GM12878 (cell line): ENCODE data around the gene TREH. TPM values are rescaled to one million over a fixed set of nuclear protein-coding genes. Genes with fewer than 3 reads are reported as not detected.
A peak's percentile ranks its signal among the peaks of the same experiment; 100 is the strongest.

ENCODE experiments used
- ATAC-seq: fragments of 200-7000 bp; cut with Tn5 transposase; 3 replicates; pipeline ENCODE4 v1.9.1; 2020; ENCODE audit warnings: mild to moderate bottlenecking, moderate library complexity
- BruUV-seq: library from RNA; stranded (reverse); fragments of 400-500 nt; replicated peaks from 2 replicates; lab custom pipeline; 2021; lab: Mats Ljungman, UMichigan
- CTCF ChIA-PET: fragments of 300-600 bp; sonication (Branson Sonifier 250); formaldehyde crosslinking; extraction: SDS; loops from one replicate; lab custom pipeline; 2021; ENCODE audit warnings: inconsistent platforms; lab: Yijun Ruan, JAX
- POLR2A ChIA-PET: fragments of 350-600 bp; formaldehyde crosslinking; extraction: SDS; loops from one replicate; lab custom pipeline; 2021; ENCODE audit warnings: inconsistent platforms; lab: Charles Lee
- RAD21 ChIA-PET: fragments of 300-600 bp; sonication (Branson Sonifier 250); formaldehyde crosslinking; loops from one replicate; lab custom pipeline; 2023; ENCODE audit warnings: antibody characterized with exemption; ENCODE audit not compliant: unreplicated experiment; lab: Charles Lee
- SMC1A ChIA-PET: fragments of 300-600 bp; sonication (Branson Sonifier 250); formaldehyde crosslinking; loops from one replicate; lab custom pipeline; 2023; ENCODE audit not compliant: unreplicated experiment, uncharacterized antibody; lab: Charles Lee
- DNase-seq: peaks from one replicate; pipeline ENCODE4 v3.0.0-alpha.2; 2011; ENCODE audit warnings: low read depth, low spot score
- FAIRE-seq: peaks from 3 replicates; lab custom pipeline; 2011; peaks lifted over from hg19 to GRCh38; lab: Jason Lieb, UNC
- H2AFZ ChIP-seq: 2 replicates; pipeline ENCODE4 v1.6.0; 2011; ENCODE audit warnings: low read depth, low read length, control low read depth; ENCODE audit not compliant: control insufficient read depth
- H3K27ac ChIP-seq: 2 replicates; pipeline ENCODE4 v1.5.1; 2011; ENCODE audit warnings: control low read depth; ENCODE audit not compliant: control insufficient read depth, insufficient read depth
- H3K27me3 ChIP-seq, 2 experiments: replicated peaks in 1 of 2; 2 replicates each; pipeline versions ENCODE4 v1.6.0 to v1.6.1; 2011; ENCODE audit warnings: low read length in 1 of 2; ENCODE audit not compliant: control insufficient read depth in 2 of 2, insufficient read depth in 2 of 2
- H3K36me3 ChIP-seq, 2 experiments: 2 replicates each; pipeline ENCODE4 v1.5.1; 2011; ENCODE audit warnings: low read length in 1 of 2; ENCODE audit not compliant: control insufficient read depth in 2 of 2, insufficient read depth in 2 of 2
- H3K4me1 ChIP-seq: 2 replicates; pipeline ENCODE4 v1.6.1; 2011; ENCODE audit warnings: mild to moderate bottlenecking, low read length, moderate library complexity, mixed read lengths; ENCODE audit not compliant: control insufficient read depth, insufficient read depth
- H3K4me2 ChIP-seq: 2 replicates; pipeline ENCODE4 v1.6.0; 2011; ENCODE audit warnings: control low read depth; ENCODE audit not compliant: control insufficient read depth, insufficient read depth
- H3K4me3 ChIP-seq: fragments of 200-600 bp; sonication (generic); 2 replicates; pipeline ENCODE4 v1.5.1; 2016
- H3K79me2 ChIP-seq: 2 replicates; pipeline ENCODE4 v1.6.0; 2011; ENCODE audit warnings: low read length; ENCODE audit not compliant: control insufficient read depth, insufficient read depth
- H3K9ac ChIP-seq: 2 replicates; pipeline ENCODE4 v1.8.0; 2011; ENCODE audit warnings: low read length, control low read depth, mixed read lengths; ENCODE audit not compliant: control insufficient read depth, insufficient read depth
- H3K9me3 ChIP-seq: replicated peaks from 3 replicates; pipeline ENCODE4 v1.5.1; 2011; ENCODE audit warnings: mild to moderate bottlenecking, low read length; ENCODE audit not compliant: control insufficient read depth, insufficient read depth
- H4K20me1 ChIP-seq: 2 replicates; pipeline ENCODE4 v1.6.0; 2011; ENCODE audit not compliant: control insufficient read depth, insufficient read depth
- BCL3 ChIP-seq: IDR thresholded peaks from 2 replicates; pipeline ENCODE4 v1.6.1; 2011; ENCODE audit warnings: borderline replicate concordance, low read depth, mild to moderate bottlenecking, moderate library complexity, low read length; ENCODE audit not compliant: insufficient read depth, poor library complexity, severe bottlenecking
- NR2C2 ChIP-seq: IDR thresholded peaks from 2 replicates; pipeline ENCODE4 v1.6.1; 2011; ENCODE audit warnings: borderline replicate concordance, low read depth; ENCODE audit not compliant: control insufficient read depth, insufficient read length
- RAD51 ChIP-seq: fragments of 450-650 bp; IDR thresholded peaks from 2 replicates; pipeline ENCODE4 v1.6.1; 2016; ENCODE audit warnings: moderate library complexity, mild to moderate bottlenecking, inconsistent platforms
- SKIL ChIP-seq: fragments of 450-650 bp; IDR thresholded peaks from 2 replicates; pipeline ENCODE4 v1.6.1; 2017; ENCODE audit warnings: mild to moderate bottlenecking, low read depth, inconsistent platforms; ENCODE audit not compliant: poor library complexity, severe bottlenecking
- TBL1XR1 ChIP-seq: IDR thresholded peaks from 2 replicates; pipeline ENCODE4 v1.6.1; 2012; ENCODE audit warnings: low read depth, low read length, improper control_type of control experiment
- ZNF207 ChIP-seq: fragments of 450-650 bp; IDR thresholded peaks from 2 replicates; pipeline ENCODE4 v1.6.1; 2014; ENCODE audit warnings: antibody characterized with exemption, mild to moderate bottlenecking, borderline replicate concordance
- WGBS: methylation state at CpG from one replicate; pipeline ENCODE4 v1.1.6; 2016; ENCODE audit warnings: low lambda C conversion rate; ENCODE audit not compliant: insufficient replicate concordance, insufficient coverage; ENCODE audit errors: missing lambda C conversion rate; 5-methylcytosine and 5-hydroxymethylcytosine counted together
- in situ Hi-C: fragments of 300-500 bp; cut with MboI; formaldehyde crosslinking; loops from 9 replicates; pipeline ENCODE4 v1.14.3; 2018; ENCODE audit warnings: mixed read lengths
- intact Hi-C: fragments of 100-400 bp; cut with micrococcal nuclease; formaldehyde crosslinking; loops from one replicate; pipeline ENCODE4 v1.14.2; 2022; ENCODE audit not compliant: unreplicated experiment
- polyA plus RNA-seq, 11 experiments: library from polyadenylated mRNA; depleted of rRNA in 4 of 11; unstranded in 6 of 11; stranded (reverse) in 5 of 11; fragments of >200 nt; fragmentation: Nextera tagmentation in 4 of 11; fragmentation: Illumina TruSeq in 1 of 11; extraction: Ambion mirVana in 4 of 11; extraction: Trizol in 1 of 11; gene quantifications; 1 replicate in 1 of 11; 2 replicates in 10 of 11; pipeline versions ENCODE4 v1.2.1 to v1.2.3, GENCODE V29; 2011 to 2016; ENCODE audit warnings: inconsistent platforms in 2 of 11, missing spikeins in 2 of 11, low read depth in 1 of 11
- total RNA-seq, 4 experiments: library from RNA; depleted of rRNA in 3 of 4; stranded (reverse); fragments of >200 nt in 3 of 4; fragmentation: Illumina TruSeq in 1 of 4; extraction: Trizol in 1 of 4; gene quantifications; 2 replicates each; pipeline versions ENCODE4 v1.2.1 to v1.2.3, GENCODE V29; 2013 to 2021

The TREH gene
- total and polyA plus RNA-seq, 10 of the 15 experiments (the other 5 are each of a cell fraction or from before 2014, with no cell fraction given) = not detected

GRCh38 chr11:118628861-118629549 lies 50.4 kb downstream of the TREH start:
- 5% methylated on average over 5 of the region's 5 CpGs for WGBS
- DNase-seq = no peak
- ChIA-PET RAD21 (no interaction called here), CTCF (interaction anchor here (1.3 kb wide), 1 partner anchor 20 kb away, joined by 3 read pairs; no protein-coding TSS in a partner anchor), SMC1A (no interaction called here), POLR2A (no interaction called here)
- no peak overlapping the region for H3K4me2 ChIP-seq
- no peak overlapping the region for H3K4me3 ChIP-seq
- no peak for ATAC-seq
- no peak overlapping the region for H2AFZ ChIP-seq
- H3K27me3 ChIP-seq = peaks cover 0 to 8% of the 10 kb centered on the region in 2 experiments; a peak in 2 of 4 replicates
- TF ChIP-seq TBL1XR1 = no peak
- TF ChIP-seq SKIL = no peak
- TF ChIP-seq NR2C2 = no peak
- no peak for TF ChIP-seq RAD51
- TF ChIP-seq BCL3 = peak; percentile 39
- no peak for TF ChIP-seq ZNF207
- no peaks in the 10 kb centered on the region for H3K4me1 ChIP-seq
- intact Hi-C loops = no loop called here
- no peak for FAIRE-seq
- no TSS peak for BruUV-seq
- H3K27ac ChIP-seq = no peak overlapping the region
- no peaks in the 10 kb centered on the region for H3K36me3 ChIP-seq
- in situ Hi-C loops = no loop called here
- no peak overlapping the region for H3K9ac ChIP-seq
- no peaks in the 10 kb centered on the region for H4K20me1 ChIP-seq
- no peaks in the 10 kb centered on the region for H3K9me3 ChIP-seq
- H3K79me2 ChIP-seq = no peaks in the 10 kb centered on the region
